ENCODE measurements around the gene PPP1R13L.

PPP1R13L gene

DNA sequence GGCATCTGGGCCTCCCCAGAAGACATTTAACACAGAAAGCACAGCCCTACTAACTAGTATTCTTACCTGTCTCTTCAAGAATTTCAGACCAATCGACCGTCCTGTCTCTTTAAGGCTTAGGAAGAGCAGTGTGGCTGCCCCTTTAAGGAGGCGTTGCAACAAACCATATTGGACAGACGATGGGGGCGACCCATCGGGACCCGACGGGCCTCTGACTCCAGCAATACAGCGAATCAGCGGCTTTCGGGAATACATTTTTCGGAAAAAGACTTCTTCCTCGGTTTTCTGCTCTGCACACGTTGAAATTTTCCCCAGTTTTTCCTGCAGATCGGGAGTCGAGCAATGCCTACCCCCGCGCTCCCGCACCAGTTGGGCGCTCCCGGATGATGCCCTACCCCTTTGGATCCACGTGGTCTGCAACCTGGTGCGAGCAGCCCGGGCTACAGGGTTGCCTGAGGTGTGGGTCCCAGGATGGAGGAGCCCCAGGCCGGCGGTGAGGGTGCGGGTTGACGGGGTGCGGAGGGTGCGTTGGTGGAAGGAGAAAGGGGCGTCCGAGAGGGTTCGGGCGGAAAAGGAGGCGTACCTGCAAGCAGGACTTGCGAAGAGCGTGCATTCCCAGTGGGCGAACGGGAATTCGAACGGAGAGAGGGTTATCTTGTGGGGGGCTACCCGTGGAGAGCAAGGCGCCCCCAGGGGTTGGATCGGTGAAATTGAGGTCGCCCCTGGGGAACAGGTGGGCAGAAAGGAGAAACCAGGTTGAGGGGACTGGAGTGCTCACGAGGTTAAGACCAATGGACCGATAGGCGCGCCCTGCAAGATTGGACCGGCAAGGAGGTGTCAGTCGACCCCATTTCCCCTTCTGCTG, 1.6 kb upstream of the PPP1R13L start, which contains the start of gene POLR1G:
POLR1G (plus strand) TSS at position 419 of the 865 bp plus-strand sequence; CDS start at position 472, 53 bp downstream.
- peak; percentile 90 for DNase-seq (ENCODE audit: low spot score)

GRCh38 chr19:45405435-45406225, 761 bp upstream of the PPP1R13L start:
- DNase-seq (ENCODE audit: low spot score) = peak; percentile 93

DNA sequence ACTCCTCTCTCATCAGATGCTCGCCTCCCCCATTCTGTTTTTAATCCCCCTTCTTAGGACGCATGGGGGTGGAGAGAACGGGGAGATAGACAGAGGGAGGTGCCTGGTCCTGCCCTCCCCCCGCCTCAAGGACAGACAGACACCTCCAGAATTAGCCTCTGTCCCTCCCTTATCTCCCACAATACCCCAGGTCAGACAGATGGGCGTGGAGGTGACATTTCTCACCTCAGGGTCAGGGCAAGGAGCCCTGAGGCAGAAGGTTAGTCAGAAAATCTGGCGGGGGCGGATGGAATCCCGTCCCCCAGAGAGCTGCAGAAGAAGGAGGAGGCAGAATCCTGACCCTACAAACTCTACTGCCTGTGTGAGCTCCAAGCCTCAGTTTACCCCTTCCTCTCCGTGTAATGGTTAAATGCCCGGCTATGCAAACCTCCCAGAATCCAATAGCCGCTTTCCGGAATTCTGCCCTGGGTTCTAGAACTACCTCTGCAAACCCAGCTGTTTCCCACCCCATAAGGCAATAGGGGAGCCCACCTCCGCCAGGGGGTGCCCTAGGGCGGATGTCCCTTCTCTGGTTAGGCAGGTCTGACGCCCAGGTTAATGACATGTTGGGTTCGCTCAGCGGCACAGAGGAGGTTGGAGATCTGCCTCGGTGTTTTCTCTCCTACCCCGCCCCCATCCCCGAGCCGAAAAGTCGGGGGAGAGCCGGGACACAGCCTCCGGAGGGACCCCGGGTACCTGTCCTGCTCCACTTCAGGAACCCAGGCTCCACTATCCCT, 900 bp downstream of the PPP1R13L start:
- DNase-seq (ENCODE audit: low spot score) = peak; percentile 74

GRCh38 chr19:45403272-45403671, 1.6 kb downstream of the PPP1R13L start:
- peak; percentile 53 for DNase-seq (ENCODE audit: low spot score)

DNA sequence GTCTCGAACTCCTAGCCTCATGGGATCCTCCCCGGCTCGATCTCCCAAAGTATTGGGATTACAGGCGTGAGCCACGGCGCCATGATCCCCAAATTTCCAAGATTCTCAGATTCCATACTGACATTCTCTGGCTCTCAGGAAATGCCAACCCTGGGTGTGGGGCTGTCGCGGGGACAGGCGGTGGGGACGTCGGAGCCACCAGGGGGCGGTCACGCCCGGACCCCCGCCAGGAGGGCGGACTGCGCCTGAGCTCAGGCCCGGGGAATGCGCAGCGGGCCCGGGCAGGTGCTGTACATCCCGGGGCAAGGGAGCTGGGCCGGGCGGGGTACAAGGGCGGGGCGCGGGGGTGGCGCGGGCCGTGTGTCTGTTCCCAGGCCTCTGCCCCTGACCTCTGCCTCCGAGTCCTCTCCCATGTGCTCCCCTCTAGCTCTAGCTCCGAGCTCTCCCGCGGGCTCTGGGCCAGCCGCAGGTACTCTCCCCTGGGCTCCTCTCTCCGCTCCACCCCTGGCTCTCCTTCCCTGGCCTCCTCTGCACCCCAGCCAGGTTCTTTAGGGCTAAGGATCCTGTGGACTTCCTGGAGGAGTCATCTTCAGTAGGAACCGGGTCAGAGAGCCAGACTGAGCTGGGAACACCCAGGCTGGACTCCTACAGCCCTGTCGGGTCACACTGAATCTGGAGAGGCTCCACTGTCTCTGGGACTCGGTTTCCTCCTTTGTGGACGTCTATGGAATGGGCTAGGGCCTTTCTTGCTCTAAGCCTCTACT, 2.4 kb downstream of the PPP1R13L start:
- DNase-seq (ENCODE audit: low spot score) = peak; percentile 75

GRCh38 chr19:45401815-45402214, 3.1 kb downstream of the PPP1R13L start:
- no peak for DNase-seq (ENCODE audit: low spot score)

GRCh38 chr19:45400192-45400591, 4.7 kb downstream of the PPP1R13L start:
- no peak for DNase-seq (ENCODE audit: low spot score)

GRCh38 chr19:45395821-45396617, 8.8 kb downstream of the PPP1R13L start:
- no peak for DNase-seq (ENCODE audit: low spot score)

DNA sequence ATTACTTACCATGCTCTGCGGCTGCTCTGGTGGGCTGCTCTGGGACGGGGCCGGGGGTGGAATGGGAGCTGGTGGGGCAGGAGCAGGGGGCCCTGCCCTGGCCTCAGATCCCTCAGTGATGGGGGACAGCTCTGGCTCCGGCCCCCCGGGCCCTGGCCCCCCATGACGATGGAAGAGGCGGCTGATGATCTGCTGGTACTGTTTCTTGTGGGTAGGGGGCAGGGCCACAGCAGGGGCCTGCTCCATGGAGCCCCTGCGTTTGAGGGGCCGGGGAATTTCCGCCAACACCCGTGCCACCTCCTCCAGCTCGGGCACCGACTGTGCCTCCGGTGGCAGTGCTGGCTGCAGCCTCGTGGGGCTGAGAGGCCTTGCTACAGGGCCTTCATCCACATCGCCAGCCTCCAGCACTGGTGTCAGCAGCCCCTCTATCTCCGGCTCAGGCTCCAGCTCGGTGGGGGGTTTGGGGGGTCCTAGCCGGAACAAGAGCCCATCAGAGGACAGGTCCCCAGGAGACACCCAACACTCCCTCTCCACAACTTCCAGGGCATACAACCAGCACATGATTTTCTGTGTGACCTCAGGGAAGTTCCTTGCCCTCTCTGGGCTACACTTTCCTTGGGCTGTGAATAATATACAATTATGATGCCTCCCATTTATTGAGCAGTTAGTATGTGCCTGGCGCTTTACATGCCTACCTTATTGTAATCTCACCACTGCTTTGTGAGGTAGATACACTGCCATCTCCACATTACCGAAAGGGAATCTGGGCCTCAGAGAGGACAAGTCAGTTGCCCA, 12.8 kb downstream of the PPP1R13L start:
- no peak for DNase-seq (ENCODE audit: low spot score)

DNA sequence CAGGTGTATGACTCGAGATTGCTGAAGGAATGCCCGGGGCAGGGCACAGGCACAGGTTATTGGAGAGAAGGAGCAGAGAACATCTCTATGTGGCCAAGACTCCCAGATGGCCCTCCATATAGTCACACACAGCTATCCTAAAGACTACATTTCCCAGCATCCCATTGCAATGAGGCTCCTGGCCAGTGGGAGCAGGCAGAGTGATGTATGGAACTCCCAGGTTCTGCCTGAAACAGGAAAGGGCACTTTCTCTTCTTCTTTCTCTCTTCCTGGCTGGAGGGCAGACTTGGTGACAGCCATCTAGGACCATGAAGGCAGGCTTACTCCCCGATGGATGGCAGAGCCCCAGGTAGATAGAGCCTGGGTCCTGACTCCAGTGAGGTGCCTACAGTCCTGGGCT, 13.5 kb downstream of the PPP1R13L start:
- no peak for DNase-seq (ENCODE audit: low spot score)

GRCh38 chr19:45385392-45386221, 19.3 kb downstream of the PPP1R13L start:
- DNase-seq (ENCODE audit: low spot score) = no peak

DNA sequence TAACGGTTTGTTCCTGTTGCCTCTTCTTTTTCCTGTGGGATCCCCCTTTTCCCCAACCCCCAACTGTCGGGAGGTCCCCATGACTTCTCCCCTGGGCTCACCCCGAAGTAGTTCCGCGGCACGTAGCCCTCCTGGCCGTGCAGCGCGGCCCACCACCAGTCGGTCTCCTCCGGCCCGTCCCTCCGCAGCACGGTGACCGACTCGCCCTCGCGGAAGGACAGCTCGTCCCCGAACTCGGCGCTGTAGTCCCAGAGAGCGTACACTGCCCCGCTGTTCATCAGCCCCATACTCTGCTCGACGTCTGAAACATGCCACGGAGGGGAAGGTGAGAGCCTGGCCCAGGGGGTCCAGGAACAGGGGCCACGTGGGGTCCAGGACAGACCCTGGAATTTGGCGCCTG, 22.4 kb downstream of the PPP1R13L start:
- DNase-seq (ENCODE audit: low spot score) = no peak

DNA sequence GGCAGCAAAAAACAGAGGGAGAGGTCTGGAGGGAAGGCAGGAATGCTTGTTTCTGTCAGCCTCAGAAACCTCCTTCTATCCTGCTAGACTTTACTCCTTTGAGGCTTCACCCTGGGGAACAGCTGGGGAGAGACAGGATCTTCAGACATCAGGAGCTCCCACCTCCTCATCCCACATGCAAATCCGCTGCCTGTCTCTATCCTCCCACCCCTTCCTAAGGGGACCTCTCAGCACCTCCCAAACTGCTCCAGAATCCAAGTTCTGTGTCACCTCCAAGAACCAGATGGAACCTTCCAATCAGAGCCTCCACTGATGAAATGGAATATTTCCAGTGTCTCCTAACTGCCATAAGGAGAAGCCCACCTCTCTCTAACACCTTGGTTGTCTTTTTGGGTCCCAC, 24.8 kb downstream of the PPP1R13L start:
- DNase-seq (ENCODE audit: low spot score) = no peak

DNA sequence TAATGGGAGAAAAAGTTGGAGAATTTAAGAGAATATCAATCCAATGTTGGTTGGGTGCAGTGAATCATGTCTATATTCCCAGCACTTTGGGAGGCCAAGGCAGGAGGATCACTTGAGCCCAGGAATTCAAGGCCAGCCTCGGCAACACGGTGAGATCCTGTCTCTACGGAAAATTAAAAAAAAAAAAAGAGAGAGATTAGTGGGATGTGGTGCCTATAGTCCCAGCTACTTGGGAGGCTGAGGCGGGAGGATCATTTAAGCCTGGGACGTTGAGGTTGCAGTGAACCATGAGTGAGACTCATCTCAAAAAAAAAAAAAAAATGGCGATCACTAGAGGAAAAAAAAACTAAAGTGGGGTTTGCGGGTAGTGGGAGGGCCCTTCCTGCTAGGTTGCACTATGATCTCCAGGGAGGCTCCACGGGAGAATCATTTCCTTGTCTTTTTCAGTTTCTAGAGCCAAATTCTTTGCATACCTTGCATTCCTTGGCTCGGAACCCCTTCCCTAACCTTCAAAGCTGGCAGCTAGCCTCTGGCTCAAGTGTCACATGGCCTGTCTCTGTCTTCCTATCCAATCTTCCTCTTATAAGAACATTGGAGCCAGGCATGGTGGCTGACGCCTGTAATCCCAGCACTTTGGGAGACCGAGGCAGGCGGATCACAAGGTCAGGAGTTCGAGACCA, 28.7 kb downstream of the PPP1R13L start:
- DNase-seq (ENCODE audit: low spot score) = peak; percentile 91

- DNase-seq (ENCODE audit: low spot score) = peak; percentile 100
Observed at GRCh38 chr19:45370410-45371204, 34.3 kb downstream of the PPP1R13L start, which contains the start of gene ERCC2. Gene ERCC2, minus strand, starts transcription at chr19:45370573. Its CDS starts 33 bp downstream, at chr19:45370540.

GRCh38 chr19:45368737-45369340, 36.0 kb downstream of the PPP1R13L start:
- DNase-seq (ENCODE audit: low spot score) = no peak

GRCh38 chr19:45368127-45368526, 36.7 kb downstream of the PPP1R13L start:
- no peak for DNase-seq (ENCODE audit: low spot score)
